ENCODE measurements around the gene ASCL3. TPM values are rescaled to one million over a fixed set of nuclear protein-coding genes. Genes with fewer than 3 reads are reported as not detected.

Gene ASCL3
- polyA plus RNA-seq, 1 experiment: not detected

- Histone ChIP-seq H3K9me3 (ENCODE audit: control insufficient read depth, insufficient read depth, low read length) (no peaks in the 10 kb centered on the region; the same call in 1 of the 2 replicates), H3K4me3 (ENCODE audit: low read depth, low read length) (peak within 1 kb of the TSS; percentile 89), H3K27ac (ENCODE audit: low read depth, low read length) (peak within 1 kb of the TSS; percentile 83), H3K27me3 (ENCODE audit: control insufficient read depth, insufficient read depth, low read length) (no peaks in the 10 kb centered on the region)
- POLR2A ChIA-PET: interaction anchor here (0.5 to 2.6 kb wide), 9 partner anchors 40 to 229 kb away, joined by 3 to 15 read pairs (median 3); partner anchors contain the start of genes RPL27A and TRIM66
- no peak for TF ChIP-seq CTCF (IDR thresholded peaks at IDR 0.05; ENCODE audit: low read depth, low read length)
- DNase-seq (ENCODE audit: low read depth, low spot score): peak; percentile 87
- CTCF ChIA-PET: interaction anchor here (1.5 kb wide), 1 partner anchor 227 kb away, joined by 12 read pairs; no protein-coding TSS in a partner anchor
These were observed 31.6 kb downstream of the ASCL3 start, which contains the start of gene AKIP1 for GRCh38 chr11:8911029-8911823. TSS of gene AKIP1 (plus strand) at chr11:8911189. CDS start at chr11:8911450, 261 bp downstream.

GRCh38 chr11:8910649-8911026, 32.2 kb downstream of the ASCL3 start:
- POLR2A ChIA-PET: interaction anchor here (0.6 to 2.6 kb wide), 6 partner anchors 41 to 222 kb away, joined by 3 to 15 read pairs (median 3); a partner anchor contains a TSS
- Histone ChIP-seq H3K9me3 (ENCODE audit: control insufficient read depth, insufficient read depth, low read length) (no peaks in the 10 kb centered on the region; the same call in 1 of the 2 replicates), H3K4me3 (ENCODE audit: low read depth, low read length) (peak overlapping the region; percentile 66), H3K27me3 (ENCODE audit: control insufficient read depth, insufficient read depth, low read length) (no peaks in the 10 kb centered on the region), H3K27ac (ENCODE audit: low read depth, low read length) (no peak overlapping the region)
- CTCF ChIA-PET: interaction anchor here (0.6 kb wide), 1 partner anchor 83 kb away, joined by 4 read pairs; no protein-coding TSS in a partner anchor
- DNase-seq (ENCODE audit: low read depth, low spot score): no peak
- no peak for TF ChIP-seq CTCF (IDR thresholded peaks at IDR 0.05; ENCODE audit: low read depth, low read length)

GRCh38 chr11:8908099-8908498, 34.7 kb downstream of the ASCL3 start:
- H3K27ac ChIP-seq (ENCODE audit: low read depth, low read length): no peak overlapping the region
- H3K9me3 ChIP-seq (ENCODE audit: control insufficient read depth, insufficient read depth, low read length): no peaks in the 10 kb centered on the region; the same call in 1 of the 2 replicates
- no peak for TF ChIP-seq CTCF (IDR thresholded peaks at IDR 0.05; ENCODE audit: low read depth, low read length)
- ChIA-PET POLR2A (interaction anchor here (1.0 to 1.5 kb wide), 2 partner anchors 38 to 220 kb away, joined by 3 read pairs; no protein-coding TSS in a partner anchor), CTCF (interaction anchor here (0.6 to 2.1 kb wide), 2 partner anchors 220 to 230 kb away, joined by 3 to 5 read pairs; no protein-coding TSS in a partner anchor)
- no peak overlapping the region for H3K4me3 ChIP-seq (ENCODE audit: low read depth, low read length)
- DNase-seq (ENCODE audit: low read depth, low spot score): no peak
- no peaks in the 10 kb centered on the region for H3K27me3 ChIP-seq (ENCODE audit: control insufficient read depth, insufficient read depth, low read length)

GRCh38 chr11:8907116-8907515, 35.7 kb downstream of the ASCL3 start:
- no peak for DNase-seq (ENCODE audit: low read depth, low spot score)
- Histone ChIP-seq H3K27me3 (ENCODE audit: control insufficient read depth, insufficient read depth, low read length) (no peaks in the 10 kb centered on the region), H3K27ac (ENCODE audit: low read depth, low read length) (no peak overlapping the region), H3K9me3 (ENCODE audit: control insufficient read depth, insufficient read depth, low read length) (no peaks in the 10 kb centered on the region; the same call in 1 of the 2 replicates), H3K4me3 (ENCODE audit: low read depth, low read length) (no peak overlapping the region)
- ChIA-PET CTCF (interaction anchor here (2.1 kb wide), 1 partner anchor 231 kb away, joined by 5 read pairs; no protein-coding TSS in a partner anchor), POLR2A (interaction anchor here (1.0 kb wide), 1 partner anchor 36 kb away, joined by 4 read pairs; no protein-coding TSS in a partner anchor)
- TF ChIP-seq CTCF (IDR thresholded peaks at IDR 0.05; ENCODE audit: low read depth, low read length): no peak

All from AG04450 (cell line).